Measurements from ENCODE around the gene SULT1A1.

SULT1A1 gene

GRCh38 chr16:28558456-28558855, 51.4 kb downstream of the SULT1A1 start:
- no peak for DNase-seq (ENCODE audit: low read depth)

GRCh38 chr16:28556914-28557320, 52.9 kb downstream of the SULT1A1 start:
- no peak for DNase-seq (ENCODE audit: low read depth)

- DNase-seq (ENCODE audit: low read depth), result no peak
Measured at GRCh38 chr16:28555561-28555960, 54.3 kb downstream of the SULT1A1 start.
